Endothelial cell of umbilical vein (primary cell): ENCODE data around the gene GAL3ST2. TPM values are rescaled to one million over a fixed set of nuclear protein-coding genes. Genes with fewer than 3 reads are reported as not detected.
A peak's percentile ranks its signal among the peaks of the same experiment; 100 is the strongest.

Source experiments
- Bru-seq: library from RNA; stranded (reverse); fragments of 400-500 nt; gene quantifications from one replicate; lab custom pipeline; 2021; lab: Mats Ljungman, UMichigan
- BruChase-seq, 2 experiments: library from RNA; stranded (reverse); fragments of 400-500 nt; gene quantifications; one replicate each; lab custom pipeline; 2021; lab: Mats Ljungman, UMichigan
- BruUV-seq: library from RNA; stranded (reverse); fragments of 400-500 nt; replicated peaks from 2 replicates; lab custom pipeline; 2021; lab: Mats Ljungman, UMichigan
- CTCF ChIA-PET: fragments of 300-600, 350-600 bp; sonication (Branson Sonifier 250); formaldehyde crosslinking; loops from one replicate; lab custom pipeline; 2021; ENCODE audit warnings: antibody characterized with exemption, inconsistent platforms; lab: Charles Lee
- POLR2A ChIA-PET: fragments of 300-600, 350-600 bp; sonication (Branson Sonifier 250); formaldehyde crosslinking; loops from one replicate; lab custom pipeline; 2021; ENCODE audit warnings: antibody characterized with exemption, inconsistent platforms; lab: Charles Lee
- DNase-seq: peaks from one replicate; pipeline ENCODE4 v3.0.0-alpha.2; 2011; ENCODE audit warnings: low read depth, low spot score
- FAIRE-seq: peaks from 2 replicates; lab custom pipeline; 2011; peaks lifted over from hg19 to GRCh38; lab: Jason Lieb, UNC
- H2AFZ ChIP-seq: 2 replicates; pipeline ENCODE4 v1.6.0; 2012; ENCODE audit warnings: low read depth, low read length, control low read depth, inconsistent platforms
- H3K27ac ChIP-seq: 2 replicates; pipeline ENCODE4 v1.5.1; 2011; ENCODE audit warnings: low read depth, mild to moderate bottlenecking, control low read depth, low read length, moderate library complexity; ENCODE audit not compliant: insufficient read depth
- H3K27me3 ChIP-seq, 2 experiments: 2 replicates each; pipeline versions ENCODE4 v1.6.0 to v1.6.1; 2011; ENCODE audit warnings: low read length in 2 of 2, mixed read lengths in 1 of 2; ENCODE audit not compliant: control insufficient read depth in 2 of 2, insufficient read depth in 2 of 2
- H3K36me3 ChIP-seq, 2 experiments: 2 replicates in 1 of 2; 3 replicates in 1 of 2; pipeline ENCODE4 v1.5.1; 2011; ENCODE audit warnings: low read length in 2 of 2, mild to moderate bottlenecking in 1 of 2, moderate library complexity in 1 of 2; ENCODE audit not compliant: control insufficient read depth in 2 of 2, insufficient read depth in 2 of 2; ENCODE audit errors: extremely low read depth in 1 of 2
- H3K4me1 ChIP-seq: 3 replicates; pipeline ENCODE4 v1.5.1; 2011; ENCODE audit warnings: mild to moderate bottlenecking, low read length; ENCODE audit not compliant: control insufficient read depth, insufficient read depth; ENCODE audit errors: extremely low read depth
- H3K4me2 ChIP-seq: 2 replicates; pipeline ENCODE4 v1.6.1; 2011; ENCODE audit warnings: low read length, control low read depth, mixed read lengths; ENCODE audit not compliant: insufficient read depth
- H3K4me3 ChIP-seq, 3 experiments: fragments of 200-600 bp in 1 of 3; sonication (generic), shearing (Covaris generic) in 1 of 3; replicated peaks in 1 of 3; 2 replicates each; pipeline ENCODE4 v1.5.1; 2011 to 2016; ENCODE audit warnings: control low read depth in 3 of 3, low read length in 3 of 3, mild to moderate bottlenecking in 2 of 3, inconsistent platforms in 1 of 3, low read depth in 1 of 3, moderate library complexity in 1 of 3; ENCODE audit not compliant: insufficient read depth in 1 of 3
- H3K79me2 ChIP-seq: 2 replicates; pipeline ENCODE4 v1.6.0; 2012; ENCODE audit warnings: low read length, inconsistent platforms; ENCODE audit not compliant: control insufficient read depth, insufficient read depth
- H3K9ac ChIP-seq: replicated peaks from 2 replicates; pipeline ENCODE3; 2011; ENCODE audit warnings: low read length, control low read depth; ENCODE audit not compliant: insufficient read depth; ENCODE audit errors: extremely low read depth
- H3K9me1 ChIP-seq: replicated peaks from 3 replicates; pipeline ENCODE4 v1.6.0; 2011; ENCODE audit warnings: mild to moderate bottlenecking, low read length; ENCODE audit not compliant: control insufficient read depth, insufficient read depth; ENCODE audit errors: extremely low read depth
- H3K9me3 ChIP-seq: replicated peaks from 2 replicates; pipeline ENCODE4 v1.5.1; 2012; ENCODE audit warnings: low read length, inconsistent platforms; ENCODE audit not compliant: control insufficient read depth, insufficient read depth
- H4K20me1 ChIP-seq: replicated peaks from 2 replicates; pipeline ENCODE3; 2011; ENCODE audit warnings: mild to moderate bottlenecking, low read length; ENCODE audit not compliant: control insufficient read depth, insufficient read depth; ENCODE audit errors: extremely low read depth
- EZH2 ChIP-seq: IDR thresholded peaks from 2 replicates; pipeline ENCODE4 v1.6.1; 2012; ENCODE audit warnings: borderline replicate concordance, low read depth, mild to moderate bottlenecking, moderate library complexity, low read length, inconsistent platforms; ENCODE audit not compliant: severe bottlenecking
- FOS ChIP-seq: IDR thresholded peaks from 2 replicates; pipeline ENCODE4 v1.6.1; 2011; ENCODE audit warnings: mild to moderate bottlenecking, low read length, moderate library complexity, borderline replicate concordance; ENCODE audit not compliant: insufficient read depth
- GATA2 ChIP-seq: IDR thresholded peaks from 2 replicates; pipeline ENCODE4 v1.7.0; 2011; ENCODE audit warnings: low read depth, mild to moderate bottlenecking, moderate library complexity, mixed read lengths, low read length; ENCODE audit not compliant: insufficient read length, insufficient read depth
- JUN ChIP-seq: IDR thresholded peaks from 2 replicates; pipeline ENCODE4 v1.6.1; 2011; ENCODE audit warnings: borderline replicate concordance, low read depth; ENCODE audit not compliant: insufficient read length, insufficient read depth
- MYC ChIP-seq: IDR thresholded peaks from one replicate; pipeline ENCODE4 v1.6.1; 2011; ENCODE audit warnings: mild to moderate bottlenecking, low read depth, low read length
- POLR2A ChIP-seq: IDR thresholded peaks from 2 replicates; pipeline ENCODE4 v1.6.1; 2012; ENCODE audit warnings: low read depth, mild to moderate bottlenecking, control low read depth, low read length
- POLR2AphosphoS5 ChIP-seq: IDR thresholded peaks from 2 replicates; pipeline ENCODE4 v1.6.1; 2012; ENCODE audit warnings: low read depth, mild to moderate bottlenecking, control low read depth, low read length, moderate library complexity; ENCODE audit not compliant: insufficient read depth
- dilution Hi-C: fragments of 300-500 bp; cut with MboI; formaldehyde crosslinking; loops from one replicate; pipeline ENCODE4 v1.15.0; 2019; ENCODE audit warnings: low sequenced_read_pairs; ENCODE audit not compliant: extremely low pct_ligation_motif_present
- intact Hi-C: fragments of 100-400 bp; cut with micrococcal nuclease; formaldehyde crosslinking; loops from one replicate; pipeline ENCODE4 v1.10.0; 2022
- long read RNA-seq: library from polyadenylated mRNA; stranded (forward); transcript quantifications from one replicate; pipeline ENCODE4 v2.0.0, GENCODE V29; 2021
- polyA minus RNA-seq, 3 experiments: library from RNA; depleted of rRNA, polyadenylated mRNA; stranded (reverse); fragments of >200 nt; gene quantifications; 1 replicate in 1 of 3; 2 replicates in 2 of 3; pipeline ENCODE4 v1.2.3, GENCODE V29; 2011
- polyA plus RNA-seq, 4 experiments: library from polyadenylated mRNA; depleted of rRNA in 3 of 4; stranded (reverse) in 3 of 4; unstranded in 1 of 4; fragments of >200 nt; gene quantifications; 2 replicates each; pipeline versions ENCODE4 v1.2.1 to v1.2.3, GENCODE V29; 2011 to 2012; ENCODE audit warnings: missing spikeins in 1 of 4
- total RNA-seq: library from RNA; stranded (reverse); gene quantifications from 2 replicates; pipeline ENCODE4 v1.2.3, GENCODE V29; 2021
- TF ChIP-seq, protein P1 (sequence below): IDR thresholded peaks from 2 replicates; pipeline ENCODE4 v1.6.1; 2011; ENCODE audit not compliant: insufficient read depth, insufficient read length
- TF ChIP-seq, protein P2 (sequence below), 2 donors: IDR thresholded peaks; 1 replicate in 1 of 2; 2 replicates in 1 of 2; pipeline ENCODE4 v1.5.1; 2011; ENCODE audit warnings: low read length in 2 of 2, mild to moderate bottlenecking in 2 of 2, moderate library complexity in 2 of 2, control low read depth in 1 of 2, inconsistent platforms in 1 of 2, low read depth in 1 of 2; ENCODE audit not compliant: insufficient read depth in 1 of 2; ENCODE audit errors: extremely low read depth in 1 of 2

Gene GAL3ST2
- total RNA-seq, result 0.23 TPM in 1 of 2 replicates, not detected in the other
- polyA plus RNA-seq, result not detected in 2 replicates
- polyA plus RNA-seq (2011; cell fraction: cytosol; rRNA removed), result not detected in 2 replicates
- not detected in 2 replicates for polyA plus RNA-seq (2011; cell fraction: nucleus; rRNA removed)
- 0.19 and 0.20 TPM in 2 replicates for polyA plus RNA-seq (2012)
- polyA minus RNA-seq, result not detected in 2 replicates
- polyA minus RNA-seq (2011; cell fraction: cytosol; rRNA and poly(A)+ RNA removed), result not detected
- not detected in 2 replicates for polyA minus RNA-seq (2011; cell fraction: nucleus; rRNA and poly(A)+ RNA removed)
- percentile 12 among the genes with signal in this experiment for Bru-seq, nascent RNA
- BruChase-seq, experiment 1, labeled RNA remaining after a 6-hour chase, result percentile 31 among the genes with signal in this experiment
- BruChase-seq, experiment 2, labeled RNA remaining after a 2-hour chase, result percentile 20 among the genes with signal in this experiment
- long read RNA-seq, result 0 reads

DNA sequence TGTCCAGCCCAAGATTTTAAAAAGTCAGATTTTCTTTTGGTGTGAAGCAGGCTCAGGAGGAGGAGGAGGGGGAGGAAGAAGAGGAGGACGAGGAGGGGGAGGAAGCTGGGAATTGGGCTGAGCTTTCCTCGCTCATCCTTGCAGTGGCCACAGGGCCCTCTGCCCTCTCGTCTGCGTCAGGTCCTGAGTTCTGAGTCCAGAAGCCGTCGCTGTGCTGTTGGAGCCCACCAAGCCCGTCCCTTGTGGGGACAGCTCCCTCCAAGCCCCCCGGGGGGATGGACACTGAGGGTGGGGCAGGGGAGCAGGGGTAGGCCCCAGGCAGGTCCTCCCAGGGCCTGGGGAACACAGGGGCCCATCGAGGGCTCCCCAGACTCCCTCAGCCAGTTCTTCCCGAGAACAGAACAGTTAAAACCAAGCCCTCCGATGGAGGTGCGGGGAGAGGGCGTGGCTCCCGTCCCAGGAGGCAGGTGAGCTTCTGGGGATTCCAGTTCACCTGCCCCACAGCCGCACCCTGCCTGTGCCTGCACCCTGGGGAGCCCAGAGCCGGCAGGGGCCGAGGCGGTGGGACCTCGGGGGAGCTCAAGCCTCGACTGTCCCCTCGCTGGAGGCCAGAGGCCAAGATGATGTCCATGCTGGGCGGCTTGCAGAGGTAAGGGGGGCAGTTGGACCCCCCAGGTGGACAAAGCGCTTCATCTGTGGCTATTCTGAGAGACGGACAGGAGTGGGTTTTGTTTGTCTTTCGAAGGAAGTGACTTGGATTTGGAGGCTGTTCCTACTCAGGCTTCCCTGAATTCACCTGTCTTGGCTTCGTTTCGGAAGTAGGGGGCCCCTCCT is at the start of gene GAL3ST2:
Gene GAL3ST2 (plus strand): TSS at position 487 of the 834 bp plus-strand sequence. CDS start 134 bp downstream, at position 621.
- Histone ChIP-seq H3K4me1 (peaks cover 3% of the 10 kb centered on the region), H3K27ac (no peak within 1 kb of the TSS), H3K9me1 (no peaks in the 10 kb centered on the region), H3K4me3 (no peak within 1 kb of the TSS), H4K20me1 (no peaks in the 10 kb centered on the region), H3K79me2 (no peaks in the 10 kb centered on the region), H3K9me3 (no peaks in the 10 kb centered on the region), H3K36me3 (no peaks in the 10 kb centered on the region), H3K4me2 (no peak within 1 kb of the TSS), H3K27me3 (no peaks in the 10 kb centered on the region), H3K9ac (no peak within 1 kb of the TSS), H2AFZ (no peak within 1 kb of the TSS)
- dilution Hi-C loops, result no loop called here
- BruUV-seq, result no TSS peak
- POLR2A ChIA-PET, result no interaction called here
- CTCF ChIA-PET, result interaction anchor here (1.6 kb wide), 1 partner anchor 27 kb away, joined by 4 read pairs; no protein-coding TSS in a partner anchor
- FAIRE-seq (no peak), DNase-seq (no peak)
- intact Hi-C loops, result no loop called here
- TF ChIP-seq, protein P1, sequence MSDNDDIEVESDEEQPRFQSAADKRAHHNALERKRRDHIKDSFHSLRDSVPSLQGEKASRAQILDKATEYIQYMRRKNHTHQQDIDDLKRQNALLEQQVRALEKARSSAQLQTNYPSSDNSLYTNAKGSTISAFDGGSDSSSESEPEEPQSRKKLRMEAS, result no peak
- TF ChIP-seq MYC, result no peak
- no peak for TF ChIP-seq POLR2AphosphoS5
- no peak for TF ChIP-seq EZH2
- no peak for TF ChIP-seq POLR2A
- TF ChIP-seq GATA2, result no peak
- no peak for TF ChIP-seq FOS
- TF ChIP-seq, protein P2, sequence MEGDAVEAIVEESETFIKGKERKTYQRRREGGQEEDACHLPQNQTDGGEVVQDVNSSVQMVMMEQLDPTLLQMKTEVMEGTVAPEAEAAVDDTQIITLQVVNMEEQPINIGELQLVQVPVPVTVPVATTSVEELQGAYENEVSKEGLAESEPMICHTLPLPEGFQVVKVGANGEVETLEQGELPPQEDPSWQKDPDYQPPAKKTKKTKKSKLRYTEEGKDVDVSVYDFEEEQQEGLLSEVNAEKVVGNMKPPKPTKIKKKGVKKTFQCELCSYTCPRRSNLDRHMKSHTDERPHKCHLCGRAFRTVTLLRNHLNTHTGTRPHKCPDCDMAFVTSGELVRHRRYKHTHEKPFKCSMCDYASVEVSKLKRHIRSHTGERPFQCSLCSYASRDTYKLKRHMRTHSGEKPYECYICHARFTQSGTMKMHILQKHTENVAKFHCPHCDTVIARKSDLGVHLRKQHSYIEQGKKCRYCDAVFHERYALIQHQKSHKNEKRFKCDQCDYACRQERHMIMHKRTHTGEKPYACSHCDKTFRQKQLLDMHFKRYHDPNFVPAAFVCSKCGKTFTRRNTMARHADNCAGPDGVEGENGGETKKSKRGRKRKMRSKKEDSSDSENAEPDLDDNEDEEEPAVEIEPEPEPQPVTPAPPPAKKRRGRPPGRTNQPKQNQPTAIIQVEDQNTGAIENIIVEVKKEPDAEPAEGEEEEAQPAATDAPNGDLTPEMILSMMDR (IDR thresholded peaks at IDR 0.05; ENCODE audit: extremely low read depth in 1 of 2, insufficient read depth in 1 of 2, low read depth in 1 of 2, low read length in 2 of 2), result no peak
- TF ChIP-seq JUN, result no peak
